Neural progenitor cell (in vitro differentiated cells): ENCODE measurements around the gene NCAN. TPM values are rescaled to one million over a fixed set of nuclear protein-coding genes. Genes with fewer than 3 reads are reported as not detected.
"Not testable (repeated sequence)": the region's sequence is repeated elsewhere in the genome, so short reads cannot be mapped to it uniquely, and the experiment has no call there.

Experiments
- DNase-seq: peaks from one replicate; pipeline ENCODE4 v3.0.0-alpha.2; 2016; ENCODE audit warnings: low spot score
- H2AFZ ChIP-seq: fragments of 200-600 bp; sonication (generic); replicated peaks from 2 replicates; pipeline ENCODE4 v1.6.1; 2016; ENCODE audit warnings: antibody characterized with exemption
- H3F3A ChIP-seq: fragments of 200-600 bp; sonication (generic); 2 replicates; pipeline ENCODE4 v1.6.1; 2016; ENCODE audit warnings: antibody characterized with exemption, low read depth
- H3K27ac ChIP-seq: fragments of 200-600 bp; sonication (generic); 2 replicates; pipeline ENCODE4 v1.5.1; 2016; ENCODE audit warnings: mild to moderate bottlenecking
- H3K27me3 ChIP-seq: fragments of 200-600 bp; sonication (generic); 2 replicates; pipeline ENCODE4 v1.6.1; 2016; ENCODE audit warnings: mild to moderate bottlenecking, moderate library complexity
- H3K36me3 ChIP-seq: fragments of 200-600 bp; sonication (generic); 2 replicates; pipeline ENCODE4 v1.5.1; 2016
- H3K4me1 ChIP-seq: fragments of 200-600 bp; sonication (generic); 2 replicates; pipeline ENCODE4 v1.6.1; 2016; ENCODE audit warnings: mixed run types
- H3K4me2 ChIP-seq: fragments of 200-600 bp; sonication (generic); 2 replicates; pipeline ENCODE4 v1.6.1; 2016
- H3K4me3 ChIP-seq: fragments of 200-600 bp; sonication (generic); 2 replicates; pipeline ENCODE4 v1.5.1; 2016
- H3K79me2 ChIP-seq: fragments of 200-600 bp; sonication (generic); 2 replicates; pipeline ENCODE4 v1.6.1; 2016; ENCODE audit warnings: low read depth
- H3K9ac ChIP-seq: fragments of 200-600 bp; sonication (generic); 2 replicates; pipeline ENCODE4 v1.6.1; 2016
- H3K9me3 ChIP-seq: fragments of 200-600 bp; sonication (generic); 2 replicates; pipeline ENCODE4 v1.5.1; 2016; ENCODE audit warnings: low read depth
- H4K20me1 ChIP-seq: fragments of 200-600 bp; sonication (generic); 2 replicates; pipeline ENCODE4 v1.6.1; 2016; ENCODE audit warnings: low read depth
- H3K27ac Mint-ChIP-seq: 3 replicates; pipeline ENCODE4 v1.8.0; 2021; ENCODE audit warnings: mixed read lengths
- H3K27me3 Mint-ChIP-seq: 2 replicates; pipeline ENCODE4 v1.8.0; 2022; ENCODE audit warnings: low read depth, mild to moderate bottlenecking, inconsistent platforms, moderate library complexity, mixed read lengths; ENCODE audit not compliant: insufficient read depth
- H3K36me3 Mint-ChIP-seq: 3 replicates; pipeline ENCODE4 v1.8.0; 2021; ENCODE audit warnings: mixed read lengths
- H3K4me1 Mint-ChIP-seq: 3 replicates; pipeline ENCODE4 v1.8.0; 2021; ENCODE audit warnings: mixed read lengths
- H3K4me3 Mint-ChIP-seq: 3 replicates; pipeline ENCODE4 v1.8.0; 2021; ENCODE audit warnings: mild to moderate bottlenecking, moderate library complexity, mixed read lengths
- H3K9me3 Mint-ChIP-seq: 3 replicates; pipeline ENCODE4 v1.8.0; 2020; ENCODE audit warnings: mixed read lengths
- CTCF ChIP-seq: fragments of 200-600 bp; sonication (generic); IDR thresholded peaks from 2 replicates; pipeline ENCODE4 v1.5.1; 2017; ENCODE audit warnings: antibody characterized with exemption, mild to moderate bottlenecking
- EZH2 ChIP-seq: fragments of 200-600 bp; sonication (generic); IDR thresholded peaks from 2 replicates; pipeline ENCODE4 v1.6.1; 2017; ENCODE audit warnings: antibody characterized with exemption, mild to moderate bottlenecking, moderate library complexity
- EZH2phosphoT487 ChIP-seq: fragments of 200-600 bp; sonication (generic); IDR thresholded peaks from 2 replicates; pipeline ENCODE4 v1.6.1; 2017; ENCODE audit warnings: antibody characterized with exemption
- total RNA-seq: library from RNA; depleted of rRNA; stranded (reverse); fragments of >200 nt; gene quantifications from 2 replicates; pipeline ENCODE4 v1.2.3, GENCODE V29; 2015; ENCODE audit warnings: low replicate concordance

NCAN gene
- total RNA-seq, 1 donor from 2014 or later: 4.8 TPM

GRCh38 chr19:19217099-19217498, 5.3 kb downstream of the NCAN start:
- H3F3A ChIP-seq: no peaks in the 10 kb centered on the region
- TF ChIP-seq CTCF: peak; percentile 18
- TF ChIP-seq EZH2: no peak
- peaks cover 30% of the 10 kb centered on the region for H3K27me3 Mint-ChIP-seq
- H3K36me3 ChIP-seq: no peaks in the 10 kb centered on the region
- H3K9me3 Mint-ChIP-seq: no peaks in the 10 kb centered on the region
- H3K4me3 Mint-ChIP-seq: no peak overlapping the region
- H3K9ac ChIP-seq: no peak overlapping the region
- H4K20me1 ChIP-seq: peaks cover 31% of the 10 kb centered on the region
- no peak overlapping the region for H2AFZ ChIP-seq
- peaks cover 28% of the 10 kb centered on the region for H3K27me3 ChIP-seq
- DNase-seq: no peak
- H3K9me3 ChIP-seq: no peaks in the 10 kb centered on the region
- peaks cover 16% of the 10 kb centered on the region for H3K4me1 Mint-ChIP-seq
- H3K79me2 ChIP-seq: no peaks in the 10 kb centered on the region
- no peaks in the 10 kb centered on the region for H3K36me3 Mint-ChIP-seq
- H3K27ac Mint-ChIP-seq: no peak overlapping the region
- H3K4me2 ChIP-seq: no peak overlapping the region
- H3K4me3 ChIP-seq: no peak overlapping the region
- no peaks in the 10 kb centered on the region for H3K4me1 ChIP-seq
- H3K27ac ChIP-seq: no peak overlapping the region

GRCh38 chr19:19218911-19219310, 7.2 kb downstream of the NCAN start:
- H3K9me3 ChIP-seq: no peaks in the 10 kb centered on the region

GRCh38 chr19:19221000-19221399, 9.2 kb downstream of the NCAN start:
- Histone ChIP-seq H3K27me3 (peaks cover 31% of the 10 kb centered on the region), H3F3A (peaks cover 17% of the 10 kb centered on the region)
- not testable (repeated sequence) for H2AFZ ChIP-seq, H3K36me3 ChIP-seq, H3K9me3 Mint-ChIP-seq, H3K4me1 ChIP-seq, H3K4me1 Mint-ChIP-seq, H3K27ac Mint-ChIP-seq, H3K27ac ChIP-seq, H3K4me3 ChIP-seq, H4K20me1 ChIP-seq, H3K79me2 ChIP-seq, H3K9ac ChIP-seq, DNase-seq, H3K9me3 ChIP-seq, H3K4me3 Mint-ChIP-seq, H3K4me2 ChIP-seq, H3K36me3 Mint-ChIP-seq
- peaks cover 23% of the 10 kb centered on the region for H3K27me3 Mint-ChIP-seq

More at GRCh38 chr19:19218911-19219310, 7.2 kb downstream of the NCAN start:
- Histone ChIP-seq H4K20me1 (peaks cover 16% of the 10 kb centered on the region), H3F3A (no peaks in the 10 kb centered on the region), H3K9ac (no peak overlapping the region), H3K4me2 (no peak overlapping the region), H3K27ac (no peak overlapping the region), H3K36me3 (no peaks in the 10 kb centered on the region), H2AFZ (no peak overlapping the region), H3K4me3 (no peak overlapping the region), H3K79me2 (no peaks in the 10 kb centered on the region), H3K4me1 (no peaks in the 10 kb centered on the region), H3K27me3 (peaks cover 20% of the 10 kb centered on the region)
- no peak overlapping the region for H3K4me3 Mint-ChIP-seq
- no peaks in the 10 kb centered on the region for H3K9me3 Mint-ChIP-seq
- TF ChIP-seq EZH2phosphoT487 (no peak), CTCF (no peak), EZH2 (no peak)
- peaks cover 8% of the 10 kb centered on the region for H3K4me1 Mint-ChIP-seq
- H3K27ac Mint-ChIP-seq: no peak overlapping the region
- no peaks in the 10 kb centered on the region for H3K36me3 Mint-ChIP-seq
- H3K27me3 Mint-ChIP-seq: peaks cover 22% of the 10 kb centered on the region
- no peak for DNase-seq

- no peaks in the 10 kb centered on the region for H3K36me3 Mint-ChIP-seq
- H3K36me3 ChIP-seq: no peaks in the 10 kb centered on the region
- H3K9ac ChIP-seq: no peak overlapping the region
- H3K9me3 Mint-ChIP-seq: no peaks in the 10 kb centered on the region
- H3K4me1 Mint-ChIP-seq: no peaks in the 10 kb centered on the region
- H4K20me1 ChIP-seq: no peaks in the 10 kb centered on the region
- H3K4me3 ChIP-seq: no peak overlapping the region
- no peak overlapping the region for H3K27ac ChIP-seq
- H3K79me2 ChIP-seq: no peaks in the 10 kb centered on the region
- H2AFZ ChIP-seq: no peak overlapping the region
- no peaks in the 10 kb centered on the region for H3K4me1 ChIP-seq
- H3K27ac Mint-ChIP-seq: no peak overlapping the region
- peak overlapping the region; percentile 33 for H3K4me3 Mint-ChIP-seq
- peaks cover 17% of the 10 kb centered on the region for H3F3A ChIP-seq
- no peak for DNase-seq
- TF ChIP-seq CTCF: no peak
- TF ChIP-seq EZH2phosphoT487: no peak
- no peak for TF ChIP-seq EZH2
- peaks cover 26% of the 10 kb centered on the region for H3K27me3 Mint-ChIP-seq
- H3K9me3 ChIP-seq: no peaks in the 10 kb centered on the region
- H3K4me2 ChIP-seq: no peak overlapping the region
- peaks cover 40% of the 10 kb centered on the region for H3K27me3 ChIP-seq
Measured at GRCh38 chr19:19223060-19223459, 11.3 kb downstream of the NCAN start.
